ENCODE results near the gene GRK4.

DNA sequence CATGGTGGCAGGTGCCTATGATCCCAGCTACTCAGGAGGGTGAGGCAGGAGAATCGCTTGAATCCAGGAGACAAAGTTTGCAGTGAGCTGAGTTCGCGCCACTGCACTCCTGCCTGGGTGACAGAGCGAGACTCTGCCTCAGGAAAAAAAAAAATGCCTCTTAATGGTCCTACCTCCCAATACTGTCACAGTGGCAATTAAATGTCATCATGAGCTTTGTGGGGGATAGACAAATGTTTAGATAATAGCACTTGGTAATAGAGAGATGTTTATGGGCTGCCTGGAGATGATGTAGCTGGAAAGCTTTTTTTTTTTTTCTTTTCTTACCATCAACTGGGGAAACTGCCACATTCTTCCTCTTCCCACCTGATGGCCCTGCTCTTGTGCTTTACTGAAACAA, 33.0 kb downstream of the GRK4 start:
- no peak for TF ChIP-seq POLR2A (IDR thresholded peaks at IDR 0.05; ENCODE audit: low read depth, low read length)
- TF ChIP-seq, protein P1, sequence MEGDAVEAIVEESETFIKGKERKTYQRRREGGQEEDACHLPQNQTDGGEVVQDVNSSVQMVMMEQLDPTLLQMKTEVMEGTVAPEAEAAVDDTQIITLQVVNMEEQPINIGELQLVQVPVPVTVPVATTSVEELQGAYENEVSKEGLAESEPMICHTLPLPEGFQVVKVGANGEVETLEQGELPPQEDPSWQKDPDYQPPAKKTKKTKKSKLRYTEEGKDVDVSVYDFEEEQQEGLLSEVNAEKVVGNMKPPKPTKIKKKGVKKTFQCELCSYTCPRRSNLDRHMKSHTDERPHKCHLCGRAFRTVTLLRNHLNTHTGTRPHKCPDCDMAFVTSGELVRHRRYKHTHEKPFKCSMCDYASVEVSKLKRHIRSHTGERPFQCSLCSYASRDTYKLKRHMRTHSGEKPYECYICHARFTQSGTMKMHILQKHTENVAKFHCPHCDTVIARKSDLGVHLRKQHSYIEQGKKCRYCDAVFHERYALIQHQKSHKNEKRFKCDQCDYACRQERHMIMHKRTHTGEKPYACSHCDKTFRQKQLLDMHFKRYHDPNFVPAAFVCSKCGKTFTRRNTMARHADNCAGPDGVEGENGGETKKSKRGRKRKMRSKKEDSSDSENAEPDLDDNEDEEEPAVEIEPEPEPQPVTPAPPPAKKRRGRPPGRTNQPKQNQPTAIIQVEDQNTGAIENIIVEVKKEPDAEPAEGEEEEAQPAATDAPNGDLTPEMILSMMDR (conservative IDR thresholded peaks at IDR 0.05; ENCODE audit: low read depth, low read length) = no peak
- no peak for TF ChIP-seq RAD21 (IDR thresholded peaks at IDR 0.05; ENCODE audit: low read length)
- no peak for TF ChIP-seq RCOR1 (IDR thresholded peaks at IDR 0.05; ENCODE audit: insufficient replicate concordance, low read length)
- TF ChIP-seq BHLHE40 (IDR thresholded peaks at IDR 0.05; ENCODE audit: low read depth, low read length) = no peak
- TF ChIP-seq ELK1 (IDR thresholded peaks at IDR 0.05; ENCODE audit: borderline replicate concordance, low read depth, low read length) = no peak
- TF ChIP-seq CEBPB (IDR thresholded peaks at IDR 0.05; ENCODE audit: low read depth, low read length) = no peak
